Immature natural killer cell (primary cell): ENCODE measurements around the gene GTF2H4. TPM values are rescaled to one million over a fixed set of nuclear protein-coding genes. Genes with fewer than 3 reads are reported as not detected.

Experiments used
- DNase-seq, 3 donors: peaks; one replicate each; pipeline ENCODE4 v3.0.0; 2022; ENCODE audit warnings: mixed read lengths in 1 of 3
- H3K27ac Mint-ChIP-seq, 6 donors: one replicate each; pipeline ENCODE4 v1.8.0; 2020; ENCODE audit warnings: mixed read lengths in 6 of 6, mild to moderate bottlenecking in 5 of 6, inconsistent platforms in 4 of 6, moderate library complexity in 3 of 6
- H3K27me3 Mint-ChIP-seq, 3 donors: one replicate each; pipeline ENCODE4 v1.8.0; 2020 to 2021; ENCODE audit warnings: low read depth in 3 of 3, mild to moderate bottlenecking in 3 of 3, mixed read lengths in 3 of 3, moderate library complexity in 3 of 3, inconsistent platforms in 1 of 3
- H3K36me3 Mint-ChIP-seq, 3 donors: one replicate each; pipeline ENCODE4 v1.8.0; 2020; ENCODE audit warnings: mixed read lengths in 3 of 3, inconsistent platforms in 2 of 3, mild to moderate bottlenecking in 2 of 3
- H3K4me1 Mint-ChIP-seq, 2 donors: one replicate each; pipeline ENCODE4 v1.8.0; 2020; ENCODE audit warnings: inconsistent platforms in 2 of 2, mild to moderate bottlenecking in 2 of 2, mixed read lengths in 2 of 2, moderate library complexity in 1 of 2
- H3K4me3 Mint-ChIP-seq, 5 donors: one replicate each; pipeline ENCODE4 v1.8.0; 2020; ENCODE audit warnings: mild to moderate bottlenecking in 5 of 5, mixed read lengths in 5 of 5, inconsistent platforms in 3 of 5, moderate library complexity in 3 of 5
- H3K9me3 Mint-ChIP-seq, 6 donors: one replicate each; pipeline ENCODE4 v1.8.0; 2020; ENCODE audit warnings: mild to moderate bottlenecking in 6 of 6, mixed read lengths in 6 of 6, inconsistent platforms in 4 of 6, moderate library complexity in 3 of 6
- polyA plus RNA-seq, 3 donors: library from polyadenylated mRNA; unstranded; fragments of 300-500 nt; fragmentation: Illumina TruSeq; gene quantifications; one replicate each; pipeline ENCODE4 v1.2.3, GENCODE V29; 2021

GTF2H4 gene
- polyA plus RNA-seq, 3 donors from 2014 or later: 6.3 to 10.2 TPM; not detected in 1

DNA sequence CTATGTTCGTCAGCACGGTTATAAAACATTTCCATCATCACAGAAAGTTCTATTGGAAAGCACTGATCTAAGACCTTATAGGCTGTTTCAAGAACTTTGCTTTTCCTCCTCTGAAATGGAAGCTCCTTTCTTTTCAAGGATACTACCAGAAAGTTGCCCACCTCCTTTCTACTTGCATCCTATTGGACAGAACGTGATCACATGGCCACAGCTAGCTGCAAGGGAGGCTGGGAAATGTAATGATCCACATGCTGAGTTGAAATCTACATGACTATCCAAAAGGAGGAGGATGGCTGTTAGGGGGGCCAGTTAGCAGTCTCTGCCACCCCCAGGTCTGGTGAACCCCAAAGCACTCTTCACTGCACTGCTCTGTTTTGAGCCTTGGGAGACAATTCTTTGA, 20.7 kb downstream of the GTF2H4 start:
- H3K27me3 Mint-ChIP-seq: peaks cover 0 to 3% (median 3%) of the 10 kb centered on the region in 3 donors
- H3K4me3 Mint-ChIP-seq: no peak overlapping the region
- H3K36me3 Mint-ChIP-seq: peaks cover 16 to 25% (median 16%) of the 10 kb centered on the region in 3 donors
- H3K4me1 Mint-ChIP-seq: no peaks in the 10 kb centered on the region
- DNase-seq: no peak
- no peak overlapping the region for H3K27ac Mint-ChIP-seq
- H3K9me3 Mint-ChIP-seq: no peaks in the 10 kb centered on the region

- Mint-ChIP-seq H3K4me1 (no peaks in the 10 kb centered on the region), H3K4me3 (no peak overlapping the region), H3K27ac (no peak overlapping the region), H3K27me3 (peaks cover 3 to 4% (median 3%) of the 10 kb centered on the region in 3 donors), H3K36me3 (peaks cover 16 to 21% (median 16%) of the 10 kb centered on the region in 3 donors), H3K9me3 (no peaks in the 10 kb centered on the region)
- no peak for DNase-seq
These were observed 22.5 kb downstream of the GTF2H4 start for GRCh38 chr6:30930506-30930905.

DNA sequence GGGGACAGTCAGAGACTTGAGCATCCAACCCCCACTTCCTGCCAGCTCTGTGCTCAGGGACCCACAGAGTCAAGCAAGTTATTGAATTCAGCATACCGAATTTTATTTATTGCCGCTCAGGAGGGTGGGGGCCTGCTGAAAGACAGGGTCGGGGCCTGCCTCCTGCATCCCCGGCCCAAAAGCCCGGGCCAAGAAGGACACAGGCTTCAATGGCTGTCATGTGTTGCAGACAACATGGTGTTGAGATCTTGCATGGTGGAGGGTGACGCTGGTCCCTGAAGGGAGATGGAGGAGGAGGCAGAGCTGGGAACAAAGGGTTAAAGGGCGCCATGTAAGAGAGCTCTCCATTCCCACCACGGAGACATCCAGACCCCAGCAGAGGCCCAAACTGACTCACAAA, 23.3 kb downstream of the GTF2H4 start:
- Mint-ChIP-seq H3K27ac (no peak overlapping the region), H3K4me1 (no peaks in the 10 kb centered on the region), H3K27me3 (peaks cover 3 to 4% (median 3%) of the 10 kb centered on the region in 3 donors), H3K4me3 (no peak overlapping the region), H3K36me3 (peaks cover 16 to 20% (median 16%) of the 10 kb centered on the region in 3 donors), H3K9me3 (no peaks in the 10 kb centered on the region)
- no peak for DNase-seq

DNA sequence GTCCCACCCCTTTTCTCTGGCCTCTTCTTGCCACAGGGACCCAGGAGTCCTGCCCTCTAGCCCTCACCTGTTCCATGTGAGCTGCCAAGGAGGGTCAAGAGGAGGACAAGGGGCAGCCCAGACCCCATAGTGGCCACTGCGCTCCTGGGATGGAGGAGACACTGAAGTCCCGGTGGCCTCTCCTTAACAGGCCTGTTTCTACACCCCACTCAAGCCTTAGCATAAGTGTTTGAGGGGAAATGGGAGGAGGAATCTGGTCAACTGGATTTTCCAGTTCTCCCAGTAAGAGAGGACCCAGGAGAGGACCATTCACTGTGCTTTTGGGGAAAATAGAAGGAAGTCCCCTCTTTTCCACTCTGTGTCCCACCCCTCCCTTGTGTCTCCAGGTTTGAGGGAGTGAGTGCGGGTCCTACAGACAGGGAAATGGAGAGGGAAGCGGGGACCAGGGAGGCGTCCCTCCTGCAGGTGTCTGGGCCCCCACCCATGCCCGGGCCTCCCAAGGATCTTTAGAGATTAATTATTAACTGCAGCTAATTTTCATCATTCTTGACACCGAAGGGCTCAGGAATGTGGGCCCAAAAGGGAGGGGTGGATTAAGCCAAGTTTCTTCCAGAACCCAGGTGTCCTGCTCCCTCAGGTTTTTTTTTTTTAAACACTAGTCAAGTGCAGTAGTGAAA, 24.1 kb downstream of the GTF2H4 start, which contains the start of gene SFTA2:
Gene SFTA2, minus strand, starts transcription at position 202 of the 677 bp plus-strand sequence. Its CDS starts 74 bp downstream, at position 128.
- Mint-ChIP-seq H3K27ac (no peak within 1 kb of the TSS), H3K36me3 (peaks cover 11 to 14% (median 12%) of the 10 kb centered on the region in 3 donors), H3K9me3 (no peaks in the 10 kb centered on the region), H3K4me1 (no peaks in the 10 kb centered on the region), H3K27me3 (peaks cover 4 to 5% (median 5%) of the 10 kb centered on the region in 3 donors), H3K4me3 (no peak within 1 kb of the TSS)
- no peak for DNase-seq

DNA sequence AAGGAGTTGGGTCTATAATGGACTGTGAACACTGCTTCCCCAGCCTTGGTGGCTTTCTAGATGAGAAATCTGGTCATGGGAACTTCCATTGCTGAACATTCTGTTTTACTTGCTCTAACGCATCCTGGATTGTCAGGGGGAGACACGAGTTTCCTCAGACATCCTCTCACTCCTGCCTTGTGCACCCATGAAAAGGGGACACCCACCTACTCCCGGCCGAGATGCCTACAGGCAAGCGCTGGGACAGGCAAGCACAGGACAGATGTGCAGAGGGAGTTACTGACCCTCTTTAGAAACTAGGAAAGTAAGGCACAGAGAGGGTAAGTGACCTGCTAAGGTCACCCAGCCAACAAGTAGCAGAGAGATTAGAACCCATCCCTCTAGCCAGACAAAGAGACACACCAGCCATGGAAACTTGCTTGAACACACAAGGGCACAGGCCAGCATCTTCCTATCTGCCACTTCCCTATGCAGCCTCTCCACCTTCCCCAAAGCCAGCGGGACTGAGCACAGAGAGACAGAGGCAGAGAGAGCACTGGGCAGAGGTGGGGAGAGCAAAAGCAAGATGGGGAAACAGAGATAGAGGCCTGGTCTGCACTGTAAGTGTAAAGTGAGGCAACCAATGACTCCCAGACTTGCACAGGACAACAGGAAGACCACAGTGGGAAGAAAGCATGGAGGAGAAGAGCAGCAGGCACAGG, 24.8 kb downstream of the GTF2H4 start:
- Mint-ChIP-seq H3K36me3 (peaks cover 8 to 10% (median 9%) of the 10 kb centered on the region in 3 donors), H3K4me3 (no peak overlapping the region), H3K9me3 (no peaks in the 10 kb centered on the region), H3K27me3 (peaks cover 5 to 8% (median 7%) of the 10 kb centered on the region in 3 donors), H3K27ac (no peak overlapping the region), H3K4me1 (no peaks in the 10 kb centered on the region)
- DNase-seq: no peak

DNA sequence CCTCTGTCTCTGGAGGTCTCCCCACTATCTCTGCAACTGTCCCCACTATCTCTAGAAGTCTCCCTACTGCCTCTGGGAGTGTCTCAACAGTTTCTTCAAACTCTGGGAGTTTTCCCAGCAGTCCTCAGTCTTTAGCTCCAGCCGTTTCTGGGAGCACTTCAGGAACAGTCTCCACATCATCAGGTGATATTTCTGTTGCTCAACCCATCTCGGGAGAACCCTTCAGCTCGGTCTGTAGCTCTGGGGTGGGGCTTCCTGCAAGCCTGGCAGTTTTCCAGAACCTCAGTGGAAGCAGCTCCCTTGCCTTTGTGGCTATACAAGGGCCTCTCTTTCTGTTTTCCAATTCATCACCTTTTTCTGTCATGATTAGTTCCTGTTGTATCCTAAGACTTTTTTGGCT, 27.0 kb downstream of the GTF2H4 start:
- Mint-ChIP-seq H3K9me3 (no peaks in the 10 kb centered on the region), H3K27me3 (peaks cover 6 to 8% (median 7%) of the 10 kb centered on the region in 3 donors), H3K4me1 (no peaks in the 10 kb centered on the region), H3K36me3 (no peaks in the 10 kb centered on the region), H3K4me3 (no peak overlapping the region), H3K27ac (no peak overlapping the region)
- DNase-seq: no peak

DNA sequence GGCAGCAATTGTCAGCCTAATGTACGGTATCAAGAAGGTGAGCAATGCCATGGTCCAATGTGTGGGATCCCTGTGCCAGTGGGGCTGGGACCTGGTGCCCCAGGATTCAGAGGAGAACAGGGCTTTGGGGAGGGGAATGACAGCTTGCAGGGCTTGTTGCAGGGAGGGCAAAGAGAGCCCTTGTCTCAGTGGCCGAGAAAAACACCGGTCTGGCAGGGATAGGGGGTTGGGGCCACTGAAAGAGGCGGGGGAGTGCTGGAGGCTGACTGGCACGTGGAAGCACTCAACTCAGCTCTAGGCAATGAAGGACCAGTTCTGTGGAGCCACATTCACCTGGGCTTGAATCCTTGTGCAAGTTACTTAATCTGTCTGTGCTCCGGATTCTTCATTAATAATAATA, 29.3 kb downstream of the GTF2H4 start:
- Mint-ChIP-seq H3K4me1 (no peaks in the 10 kb centered on the region), H3K9me3 (no peaks in the 10 kb centered on the region), H3K27ac (no peak overlapping the region), H3K27me3 (peaks cover 7 to 14% (median 11%) of the 10 kb centered on the region in 3 donors), H3K36me3 (no peaks in the 10 kb centered on the region), H3K4me3 (no peak overlapping the region)
- no peak for DNase-seq

- no peak for DNase-seq
- Mint-ChIP-seq H3K4me3 (no peak overlapping the region), H3K4me1 (no peaks in the 10 kb centered on the region), H3K27ac (no peak overlapping the region), H3K36me3 (no peaks in the 10 kb centered on the region), H3K27me3 (peaks cover 8 to 21% (median 10%) of the 10 kb centered on the region in 3 donors), H3K9me3 (no peaks in the 10 kb centered on the region)
These were observed 30.7 kb downstream of the GTF2H4 start for GRCh38 chr6:30938730-30939129.

DNA sequence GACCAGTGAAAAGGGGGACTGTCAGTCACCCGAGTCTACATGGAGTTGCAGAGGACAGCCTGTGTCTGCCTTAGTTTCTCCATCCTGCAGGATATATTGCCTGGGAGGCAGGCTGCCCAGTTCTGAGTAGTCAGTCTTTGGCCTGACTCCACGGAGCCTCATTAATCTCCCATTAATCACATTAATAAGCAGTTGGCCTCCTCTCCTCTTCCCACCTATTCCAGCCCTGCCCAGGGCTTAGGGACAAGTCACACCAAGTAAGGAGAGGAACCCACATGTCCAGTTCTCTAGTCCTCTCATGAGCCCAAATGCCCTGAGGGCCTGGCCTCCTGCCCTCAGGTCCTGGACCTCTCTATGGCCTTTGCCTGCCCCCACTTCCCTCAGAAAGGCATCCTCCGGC, 31.5 kb downstream of the GTF2H4 start:
- DNase-seq: no peak
- no peak overlapping the region for H3K4me3 Mint-ChIP-seq
- H3K4me1 Mint-ChIP-seq: no peaks in the 10 kb centered on the region
- H3K9me3 Mint-ChIP-seq: no peaks in the 10 kb centered on the region
- no peaks in the 10 kb centered on the region for H3K36me3 Mint-ChIP-seq
- peaks cover 8 to 19% (median 13%) of the 10 kb centered on the region in 3 donors for H3K27me3 Mint-ChIP-seq
- H3K27ac Mint-ChIP-seq: no peak overlapping the region

DNA sequence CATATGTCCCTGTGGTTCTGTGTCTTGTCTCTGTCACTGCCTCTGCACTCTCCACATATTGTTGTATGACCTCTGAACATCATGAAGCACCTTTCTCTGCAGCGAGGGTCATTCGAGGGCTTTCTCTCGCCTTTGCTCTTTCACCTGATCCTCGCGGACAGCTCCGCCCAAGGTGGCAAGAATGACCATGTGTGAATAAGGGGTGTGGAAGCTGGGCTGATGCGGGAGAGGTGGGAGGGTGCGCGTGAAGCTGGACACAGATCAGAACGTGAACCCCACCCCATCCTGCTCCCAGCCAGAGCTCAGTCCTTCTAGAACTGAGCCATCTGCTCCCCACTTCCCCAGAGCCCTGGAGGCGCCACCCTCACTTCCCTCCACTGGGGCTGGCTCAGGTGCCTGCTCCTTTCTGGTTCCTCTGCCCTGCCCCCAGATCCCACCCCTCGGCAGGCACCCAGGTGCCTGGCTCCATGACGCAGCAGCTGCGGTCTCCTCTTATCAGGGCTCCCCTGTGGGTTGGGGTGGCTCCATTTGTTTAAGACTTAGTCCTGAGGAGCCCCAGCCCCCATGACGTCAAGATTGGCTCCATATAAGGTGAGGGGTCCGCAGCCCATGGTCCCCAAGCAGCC, 32.5 kb downstream of the GTF2H4 start, which contains the start of gene MUCL3:
Gene MUCL3, plus strand, starts transcription at position 613 of the 626 bp plus-strand sequence. CDS start 27 bp downstream, outside the sequence.
- Mint-ChIP-seq H3K27ac (no peak within 1 kb of the TSS), H3K9me3 (no peaks in the 10 kb centered on the region), H3K4me1 (no peaks in the 10 kb centered on the region), H3K4me3 (no peak within 1 kb of the TSS), H3K36me3 (no peaks in the 10 kb centered on the region), H3K27me3 (peaks cover 13 to 25% (median 15%) of the 10 kb centered on the region in 3 donors)
- no peak for DNase-seq

GRCh38 chr6:30942338-30943060, 34.5 kb downstream of the GTF2H4 start:
- Mint-ChIP-seq H3K36me3 (no peaks in the 10 kb centered on the region), H3K4me3 (no peak overlapping the region), H3K27me3 (peaks cover 15 to 27% (median 16%) of the 10 kb centered on the region in 3 donors), H3K9me3 (no peaks in the 10 kb centered on the region), H3K4me1 (no peaks in the 10 kb centered on the region), H3K27ac (no peak overlapping the region)
- no peak for DNase-seq

DNA sequence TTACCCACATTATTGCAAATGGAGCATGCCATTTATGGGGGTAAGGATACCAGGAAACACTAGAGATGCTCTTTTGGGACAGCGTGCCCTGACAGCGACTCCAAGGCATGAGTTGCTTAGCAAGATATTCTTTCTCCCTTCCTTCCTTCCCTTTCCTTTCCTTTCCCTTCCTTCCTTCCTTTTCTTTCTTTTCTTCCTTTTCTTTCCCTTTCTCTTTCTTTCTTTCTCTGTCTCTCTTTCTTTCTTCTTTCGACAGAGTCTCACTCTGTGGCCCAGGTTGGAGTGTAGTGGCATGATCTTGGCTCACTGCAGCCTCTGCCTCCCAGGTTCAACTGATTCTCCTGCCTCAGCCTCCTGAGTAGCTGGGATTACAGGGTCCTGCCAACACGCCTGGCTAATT, 36.0 kb downstream of the GTF2H4 start:
- Mint-ChIP-seq H3K9me3 (no peaks in the 10 kb centered on the region), H3K27ac (no peak overlapping the region), H3K4me1 (no peaks in the 10 kb centered on the region), H3K27me3 (peaks cover 15 to 27% (median 16%) of the 10 kb centered on the region in 3 donors), H3K4me3 (no peak overlapping the region), H3K36me3 (no peaks in the 10 kb centered on the region)
- DNase-seq: no peak

GRCh38 chr6:30945281-30945680, 37.3 kb downstream of the GTF2H4 start:
- H3K4me3 Mint-ChIP-seq: no peak overlapping the region
- H3K27me3 Mint-ChIP-seq: peaks cover 15 to 29% (median 17%) of the 10 kb centered on the region in 3 donors
- DNase-seq: no peak
- H3K36me3 Mint-ChIP-seq: no peaks in the 10 kb centered on the region
- H3K4me1 Mint-ChIP-seq: no peaks in the 10 kb centered on the region
- no peaks in the 10 kb centered on the region for H3K9me3 Mint-ChIP-seq
- H3K27ac Mint-ChIP-seq: no peak overlapping the region
